CD4-positive, alpha-beta T cell treated with Interleukin-10 for 1 hour (primary cell): ENCODE measurements around the gene TMEM126B.
"Not testable (repeated sequence)": the region's sequence is repeated elsewhere in the genome, so short reads cannot be mapped to it uniquely, and the experiment has no call there.

ENCODE experiments used
- DNase-seq: peaks from one replicate; pipeline ENCODE4 v3.0.0-alpha.2; 2020

The TMEM126B gene

GRCh38 chr11:85627998-85628770 lies at the start of gene TMEM126B:
Gene TMEM126B (plus strand): TSS chr11:85628593. CDS start chr11:85628608, 15 bp downstream.
- peak; percentile 95 for DNase-seq

DNA sequence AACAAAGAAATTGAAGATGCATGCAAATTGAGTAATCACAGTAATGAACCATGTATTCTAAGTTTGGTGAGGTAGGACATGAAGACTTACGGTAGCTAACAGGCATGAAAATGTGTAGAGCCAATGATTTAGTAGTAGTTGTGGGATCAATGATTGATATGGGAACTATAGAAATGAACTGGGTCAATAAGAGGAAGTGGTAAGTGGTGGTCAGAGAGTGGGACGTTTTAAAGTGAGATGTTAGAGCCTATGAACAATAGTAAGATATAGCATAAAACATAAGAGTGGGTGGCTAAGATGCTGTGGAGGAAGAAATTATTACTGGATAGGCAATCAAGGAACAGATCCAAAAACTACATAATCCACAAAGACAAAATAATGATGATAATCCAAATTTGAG lies 46.3 kb upstream of the TMEM126B start:
- DNase-seq = no peak

DNA sequence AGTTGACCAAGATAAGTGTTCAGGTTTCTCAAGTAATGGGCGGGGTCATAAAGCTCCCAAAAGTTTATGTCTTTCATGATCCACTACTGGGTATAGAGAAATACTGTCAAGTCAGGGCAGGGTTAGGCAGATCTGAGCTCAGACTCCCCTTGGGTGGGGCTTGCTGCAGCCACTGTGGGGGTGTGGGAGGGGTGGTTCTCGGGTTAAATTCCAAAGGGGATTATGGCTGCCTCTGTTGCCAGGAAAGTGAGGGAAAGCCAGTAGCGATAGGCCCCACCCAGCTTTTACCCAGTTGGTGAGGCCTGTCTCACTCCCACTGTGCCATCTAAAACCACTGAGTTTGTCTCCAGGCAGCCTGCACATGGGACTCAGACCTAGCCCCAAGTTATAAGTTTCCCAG lies 39.0 kb upstream of the TMEM126B start:
- no peak for DNase-seq

DNA sequence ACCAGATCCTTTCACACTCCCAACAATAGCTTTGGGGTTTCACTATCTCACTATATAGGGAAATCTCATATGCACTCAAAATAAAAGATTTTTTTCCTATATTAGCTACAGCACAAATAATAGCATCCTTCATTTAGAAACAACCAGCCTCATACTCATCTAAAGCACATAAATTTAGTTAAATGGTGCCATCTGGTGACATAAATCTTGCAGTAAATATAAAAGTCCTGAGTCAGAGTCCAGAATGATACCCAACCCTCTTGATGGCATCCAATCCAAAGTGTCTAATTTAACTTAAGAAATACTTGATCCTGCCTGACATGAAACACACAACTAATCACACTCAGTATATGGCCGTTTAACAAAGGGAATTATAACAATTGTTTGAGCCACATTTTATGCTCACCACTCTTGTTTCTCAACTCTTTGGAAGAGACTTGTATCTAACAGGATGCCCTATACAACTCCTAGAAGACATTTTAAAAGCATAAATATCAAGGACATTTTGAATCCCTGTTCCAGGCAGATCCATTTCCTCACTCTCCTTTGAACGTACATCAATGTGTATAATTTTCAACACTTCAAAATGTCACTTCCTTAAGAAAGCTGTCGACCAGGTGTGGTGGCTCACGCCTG lies 37.4 kb upstream of the TMEM126B start:
- DNase-seq = no peak

DNA sequence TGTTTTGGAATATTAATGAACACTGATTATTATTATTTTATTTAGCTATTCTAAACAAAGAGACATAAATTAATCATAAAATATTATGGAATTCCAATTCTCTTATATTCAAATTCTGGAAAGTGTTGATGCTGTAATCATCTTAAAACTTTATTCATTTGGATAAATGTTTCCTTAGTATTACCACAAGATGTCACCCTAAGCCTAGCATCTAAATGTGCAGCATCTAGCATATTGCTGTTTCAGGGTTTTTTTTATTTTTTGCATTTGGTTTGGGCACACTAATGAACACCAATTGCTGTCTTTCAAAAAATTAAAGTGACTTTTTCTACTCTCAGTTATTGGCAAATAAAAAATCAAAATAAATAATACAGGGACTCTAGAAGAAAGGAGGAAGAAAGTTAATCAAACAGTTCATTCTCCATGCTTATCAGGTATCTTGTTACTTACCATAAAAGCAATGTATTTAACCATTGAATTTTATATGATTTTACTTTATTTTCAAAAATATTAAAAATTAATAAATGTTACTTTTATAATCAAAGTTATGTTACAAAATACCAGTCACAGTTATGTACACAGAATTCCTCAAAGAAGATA lies 33.0 kb upstream of the TMEM126B start:
- peak; percentile 62 for DNase-seq

DNA sequence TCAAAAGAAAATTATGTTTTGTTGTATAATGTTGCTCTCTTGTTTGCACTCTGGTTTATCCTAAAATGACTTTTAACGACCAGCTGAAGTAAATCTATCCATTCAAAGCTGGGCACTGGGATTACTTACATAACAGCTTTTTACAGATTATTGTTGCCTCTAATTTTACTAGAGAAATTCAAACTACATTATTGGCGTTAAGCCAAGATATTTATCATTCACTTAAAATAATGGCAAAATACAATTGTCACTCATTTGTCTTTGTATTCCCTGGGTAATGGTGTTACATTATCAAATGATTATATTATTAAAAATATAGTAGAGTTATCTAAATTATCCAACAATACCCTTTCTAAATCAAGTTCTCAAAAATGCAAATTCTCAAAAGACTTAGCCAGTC lies 31.5 kb upstream of the TMEM126B start:
- no peak for DNase-seq

DNA sequence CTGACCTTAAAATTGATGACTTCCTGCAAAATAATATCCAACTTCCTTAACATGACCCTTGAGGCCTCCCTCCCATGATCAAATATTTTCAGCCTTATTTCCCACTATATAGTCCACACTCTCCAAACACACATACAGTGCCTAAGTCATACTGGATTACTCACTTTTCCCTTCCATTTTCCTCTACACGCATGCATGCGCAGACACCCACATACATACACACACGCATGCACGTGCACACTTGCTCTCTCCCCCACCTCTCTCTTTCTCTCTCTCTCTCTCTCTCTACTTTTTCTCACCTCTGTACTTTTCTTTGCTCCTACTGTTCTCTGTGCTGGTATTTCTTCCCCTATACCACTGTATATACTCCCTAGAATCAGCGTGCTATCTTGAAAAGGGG lies 29.3 kb upstream of the TMEM126B start:
- DNase-seq = no peak

GRCh38 chr11:85602526-85603213 lies 25.7 kb upstream of the TMEM126B start:
- no peak for DNase-seq

DNA sequence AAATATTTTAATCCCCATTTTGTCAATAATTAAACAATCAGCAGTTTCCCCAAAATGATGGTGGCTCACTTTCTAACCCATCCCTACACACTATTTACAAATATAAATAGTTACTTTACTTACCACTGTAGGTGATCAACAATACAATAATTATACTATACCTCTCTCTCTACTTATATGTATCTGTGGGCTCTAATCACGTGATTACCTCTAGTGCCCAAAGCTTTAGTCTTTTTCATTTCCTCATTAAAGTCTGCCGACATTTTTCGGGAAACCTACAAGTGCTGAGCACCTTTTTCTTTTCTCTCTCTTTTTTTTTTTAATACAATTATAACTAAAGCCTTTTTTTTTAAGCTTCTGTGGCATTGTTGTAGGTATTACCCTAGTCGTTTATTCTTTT lies 25.2 kb upstream of the TMEM126B start:
- DNase-seq = no peak

DNA sequence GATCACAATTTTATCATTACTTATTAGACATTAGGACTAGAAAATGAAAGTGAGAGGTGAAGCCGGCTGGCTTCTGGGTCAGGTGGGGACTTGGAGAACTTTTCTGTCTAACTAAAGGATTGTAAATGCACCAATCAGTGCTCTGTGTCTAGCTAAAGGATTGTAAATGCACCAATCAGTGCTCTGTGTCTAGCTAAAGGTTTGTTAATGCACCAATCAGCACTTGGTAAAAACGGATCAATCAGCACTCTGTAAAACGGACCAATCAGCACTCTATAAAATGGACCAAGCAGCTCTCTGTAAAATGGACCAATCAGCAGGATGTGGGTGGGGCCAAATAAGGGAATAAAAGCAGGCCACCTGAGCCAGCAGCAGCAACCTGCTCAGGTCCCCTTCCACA lies 22.2 kb upstream of the TMEM126B start:
- DNase-seq = not testable (repeated sequence)

GRCh38 chr11:85608621-85609020 lies 19.8 kb upstream of the TMEM126B start:
- DNase-seq = not testable (repeated sequence)

- not testable (repeated sequence) for DNase-seq
These were observed 19.1 kb upstream of the TMEM126B start for GRCh38 chr11:85609286-85609685.

DNA sequence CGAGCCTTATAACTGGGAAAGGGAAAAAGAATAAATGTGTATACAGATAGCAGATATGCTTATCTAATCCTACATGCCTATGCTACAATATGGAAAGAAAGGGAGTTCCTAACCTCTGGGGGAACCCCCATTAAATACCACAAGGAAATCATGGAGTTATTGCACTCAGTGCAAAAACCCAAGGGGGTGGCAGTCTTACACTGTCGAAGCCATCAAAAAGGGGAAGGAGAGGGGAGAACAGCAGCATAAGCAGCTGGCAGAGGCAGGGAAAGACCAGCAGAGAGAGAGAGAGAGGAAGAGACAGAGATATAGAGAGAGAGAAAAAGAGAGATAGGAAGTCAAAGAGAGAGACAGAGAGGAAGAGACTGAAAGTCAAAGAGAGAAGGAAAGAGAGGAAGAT lies 16.8 kb upstream of the TMEM126B start:
- not testable (repeated sequence) for DNase-seq

DNA sequence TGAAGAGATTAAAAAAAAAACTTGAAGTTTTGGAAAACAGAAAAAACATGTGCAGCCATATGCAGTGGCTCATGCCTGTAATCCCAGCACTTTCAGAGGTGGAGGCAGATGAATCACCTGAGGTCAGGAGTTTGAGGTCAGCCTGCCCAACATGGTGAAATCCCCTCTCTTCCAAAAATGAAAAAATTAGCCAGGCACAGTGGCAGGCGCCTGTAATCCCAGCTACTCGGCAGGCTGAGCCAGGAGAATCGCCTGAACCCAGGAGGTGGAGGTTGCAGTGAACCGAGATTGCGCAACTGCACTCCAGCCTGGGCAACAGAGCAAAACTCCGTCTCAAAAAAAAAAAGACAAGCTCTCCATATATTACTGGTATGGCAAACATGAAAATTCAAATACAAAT lies 8.9 kb upstream of the TMEM126B start:
- no peak for DNase-seq

GRCh38 chr11:85620256-85620655 lies 8.1 kb upstream of the TMEM126B start:
- no peak for DNase-seq

- no peak for DNase-seq
These were observed 1.9 kb upstream of the TMEM126B start for GRCh38 chr11:85626496-85626895.

DNA sequence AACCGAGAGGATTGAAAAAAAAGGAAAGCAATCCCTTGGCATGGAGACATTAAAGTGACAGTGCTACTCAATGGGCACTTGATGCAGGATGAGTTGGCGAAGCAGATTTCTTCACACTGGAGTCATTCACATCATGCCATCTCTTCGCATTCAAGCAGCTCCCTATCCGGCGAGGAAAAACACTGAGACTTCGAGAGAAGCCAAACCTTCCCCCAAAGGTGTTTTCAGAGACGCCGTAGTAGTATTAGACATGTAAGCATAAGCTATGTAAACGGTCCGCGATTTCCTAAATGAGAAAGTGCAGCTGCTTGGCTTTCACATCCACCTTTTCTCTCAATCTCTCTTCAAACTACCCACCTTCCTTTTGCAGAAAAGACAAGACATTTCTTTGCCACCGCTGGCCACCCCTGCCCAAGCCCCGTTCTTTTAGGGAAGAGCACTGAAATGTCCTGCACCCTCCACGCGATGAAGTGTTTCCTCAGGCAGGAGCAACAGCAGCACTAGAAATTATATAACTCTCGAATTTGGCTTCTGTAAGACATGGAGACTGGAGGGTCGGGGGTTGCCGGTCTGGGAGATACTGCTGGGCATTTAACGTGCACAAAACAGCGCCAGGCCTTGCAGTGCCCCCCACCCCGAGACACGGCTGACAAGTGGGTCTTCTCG lies 928 bp upstream of the TMEM126B start, which contains the start of gene DLG2:
Gene DLG2 (minus strand): TSS at position 13 of the 666 bp plus-strand sequence.
- peak; percentile 16 for DNase-seq

- DNase-seq = no peak
These were observed 463 bp downstream of the TMEM126B start for GRCh38 chr11:85628771-85629341.

DNA sequence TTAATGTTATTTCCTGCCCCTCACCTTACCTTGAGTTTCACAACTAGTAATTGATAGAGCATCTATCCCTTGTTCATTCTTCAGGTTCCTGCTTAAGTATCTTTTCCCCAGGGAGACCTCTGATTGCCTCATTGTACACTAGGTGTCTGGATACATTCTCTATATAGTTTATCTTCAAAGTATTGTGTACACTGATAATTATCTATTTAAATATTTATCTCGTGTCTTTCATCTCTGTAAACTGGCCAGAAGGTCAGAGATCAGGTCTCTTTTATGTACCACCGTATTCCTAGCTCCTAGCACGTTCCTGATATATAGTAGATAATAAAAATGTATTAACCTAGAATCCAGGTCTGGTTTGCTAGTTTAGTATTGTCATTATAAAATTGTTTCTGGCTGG lies 6.4 kb downstream of the TMEM126B start:
- DNase-seq = no peak

DNA sequence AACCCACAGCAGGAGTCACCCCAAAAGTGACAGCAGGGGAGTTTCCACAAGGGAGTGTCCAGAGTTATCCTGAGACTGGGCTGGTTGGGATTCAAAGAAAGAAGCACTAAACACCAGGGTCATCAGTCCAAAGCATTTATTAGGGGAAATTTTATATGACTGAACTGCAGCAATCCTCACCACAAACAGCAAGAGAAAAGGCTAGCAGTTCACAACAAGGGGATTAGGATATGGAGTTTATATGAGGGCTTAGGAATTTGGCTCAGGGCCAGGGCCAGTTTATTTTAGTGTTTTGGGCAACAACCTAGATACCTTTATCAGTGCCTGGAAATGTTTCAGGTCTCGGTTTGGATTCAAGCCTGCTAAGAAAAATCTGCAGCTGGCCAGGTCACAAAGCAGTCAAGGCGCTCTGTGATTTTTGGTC lies 14.8 kb downstream of the TMEM126B start:
- no peak for DNase-seq

- no peak for DNase-seq
These were observed 18.7 kb downstream of the TMEM126B start for GRCh38 chr11:85647078-85647477.

DNA sequence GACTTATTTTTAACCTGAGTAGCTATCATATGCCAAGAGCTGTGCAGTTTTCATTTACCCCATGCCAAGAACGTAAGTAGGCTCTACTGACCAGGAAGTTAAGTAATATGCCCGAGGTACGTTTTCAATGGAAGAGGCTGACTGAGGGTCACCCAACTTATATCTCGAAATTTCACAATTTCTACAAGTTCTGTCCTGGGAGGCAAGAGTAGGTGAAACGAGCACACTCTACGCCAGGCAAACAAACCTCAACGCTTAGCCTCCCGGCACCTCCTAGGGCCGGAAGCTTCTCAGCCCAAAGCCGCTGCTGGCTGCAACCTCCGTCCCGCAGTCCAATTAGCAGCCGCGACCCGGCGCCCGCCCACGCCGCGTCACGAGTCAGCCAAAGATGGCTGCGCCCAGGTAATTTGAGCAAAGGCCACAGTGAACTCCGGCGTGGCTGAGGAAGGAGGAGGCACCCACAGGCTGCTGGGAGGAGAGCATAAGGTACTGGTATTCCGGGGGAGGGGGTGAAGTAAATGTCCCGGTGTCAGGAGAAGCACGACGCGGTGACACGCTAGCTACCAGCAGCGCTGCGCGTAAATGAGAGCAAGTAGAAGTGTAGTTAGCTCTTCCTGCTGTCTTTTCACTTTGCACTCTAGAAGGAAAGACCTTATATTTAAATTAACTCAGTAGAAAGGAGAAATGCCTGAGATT lies 19.4 kb downstream of the TMEM126B start, which contains the start of gene TMEM126A:
Gene TMEM126A (plus strand): TSS at position 364 of the 696 bp plus-strand sequence. CDS start 2,289 bp downstream, outside the sequence.
- peak; percentile 91 for DNase-seq
